Ovary (tissue), 9 donors: ENCODE measurements around the gene MMP28. TPM values are rescaled to one million over a fixed set of nuclear protein-coding genes. Genes with fewer than 3 reads are reported as not detected.
A peak's percentile ranks its signal among the peaks of the same experiment; 100 is the strongest.

Experiments
- DNase-seq, 5 donors: peaks; one replicate each; pipeline ENCODE4 v3.0.0-alpha.2; 2019 to 2020
- H3K27ac ChIP-seq, 2 donors: fragments of 200-600 bp; one replicate each; pipeline versions ENCODE4 v1.5.1 to v1.8.0; 2019 to 2022
- H3K27me3 ChIP-seq: fragments of 200-600 bp; one replicate; pipeline ENCODE4 v1.8.0; 2022
- H3K36me3 ChIP-seq: fragments of 200-600 bp; sonication (generic); one replicate; pipeline ENCODE4 v1.5.1; 2019
- H3K4me1 ChIP-seq: one replicate; pipeline ENCODE4 v1.8.1; 2013; ENCODE audit warnings: mild to moderate bottlenecking, moderate library complexity; ENCODE audit not compliant: insufficient read depth
- H3K4me3 ChIP-seq: fragments of 200-600 bp; sonication (generic); one replicate; pipeline ENCODE4 v1.5.1; 2017
- H3K9me3 ChIP-seq, 2 donors: fragments of 200-600 bp in 1 of 2; sonication (generic) in 1 of 2; one replicate each; pipeline versions ENCODE4 v1.5.1 to v1.8.1; 2013 to 2019; ENCODE audit warnings: mild to moderate bottlenecking in 1 of 2, moderate library complexity in 1 of 2
- CTCF ChIP-seq, 3 donors: fragments of 450-650 bp in 2 of 3; fragments of 200-600 bp in 1 of 3; IDR thresholded peaks; one replicate each; pipeline versions ENCODE4 v1.5.1 to v1.8.0; 2016 to 2022; ENCODE audit warnings: antibody characterized with exemption in 3 of 3, mild to moderate bottlenecking in 1 of 3
- EP300 ChIP-seq: sonication (generic); formaldehyde crosslinking; IDR thresholded peaks from one replicate; pipeline ENCODE4 v1.6.1; 2017; ENCODE audit warnings: antibody characterized with exemption
- POLR2A ChIP-seq: fragments of 450-650 bp; IDR thresholded peaks from one replicate; pipeline ENCODE4 v1.6.1; 2017; ENCODE audit warnings: antibody characterized with exemption, mild to moderate bottlenecking, moderate library complexity
- WGBS, 3 donors: extraction: QIAGEN DNeasy Blood & Tissue Kit in 1 of 3; methylation state at CpG; one replicate each; pipeline versions ENCODE4 v1.1.5 to v1.1.7; 2013 to 2017; 5-methylcytosine and 5-hydroxymethylcytosine counted together
- intact Hi-C, 4 donors: fragments of 100-400 bp; cut with DNase I; formaldehyde crosslinking; loops; one replicate each; pipeline versions ENCODE4 v1.11.0 to v1.15.1; 2022 to 2023
- polyA plus RNA-seq, 2 donors: library from polyadenylated mRNA; stranded (reverse); fragments of 200-250 nt in 1 of 2; fragments of 350-450 nt in 1 of 2; fragmentation: Illumina TruSeq in 1 of 2; extraction: RNeasy Lipid Tissue Mini Kit (QIAGEN cat#74804) in 1 of 2; gene quantifications; one replicate each; pipeline ENCODE4 v1.2.3, GENCODE V29; 2013 to 2014
- total RNA-seq, 7 donors: library from RNA; depleted of rRNA in 2 of 7; stranded (reverse); fragments of >200 nt in 2 of 7; fragmentation: NEBNext Ultra II Directional in 3 of 7; extraction: Animal tissue kit (Norgen Biotek cat#: 25700) in 3 of 7; gene quantifications; one replicate each; pipeline versions ENCODE4 v1.1.0 to v1.2.4, GENCODE V29; 2016 to 2023
- donor health status: DM: no; HTN: no; CAD: no; lungs with moderate emphysema.
- donor health status: DM: no; HTN: no; CAD: no.
- donor health status: Bipolar disorder and iron deficiency.
- donor health status: DM: yes; HTN: yes; CAD: no.
- donor health status: DM: no; HTN: no; CAD: no.
- donor health status: DM: yes; HTN: yes; CAD: no.

The MMP28 gene
- total and polyA plus RNA-seq, 9 donors = 0.25 to 33.3 (median 3.5) TPM

GRCh38 chr17:35717475-35717874 lies 78.0 kb downstream of the MMP28 start:
- no peaks in the 10 kb centered on the region for H3K27me3 ChIP-seq
- no peak overlapping the region for H3K27ac ChIP-seq
- no peaks in the 10 kb centered on the region for H3K9me3 ChIP-seq
- TF ChIP-seq CTCF (IDR thresholded peaks at IDR 0.05) (no peak), POLR2A (no peak), EP300 (no peak)
- H3K4me3 ChIP-seq = no peak overlapping the region
- DNase-seq = no peak
- peaks cover 11% of the 10 kb centered on the region for H3K4me1 ChIP-seq
- no peaks in the 10 kb centered on the region for H3K36me3 ChIP-seq
- 42 to 62% (median 45%) methylated on average over 2 of the region's 2 CpGs for WGBS, 3 donors
- intact Hi-C loops = no loop called here

GRCh38 chr17:35716897-35717465 lies 78.5 kb downstream of the MMP28 start:
- Histone ChIP-seq H3K36me3 (no peaks in the 10 kb centered on the region), H3K4me1 (peaks cover 11% of the 10 kb centered on the region)
- intact Hi-C loops = no loop called here

GRCh38 chr17:35716173-35716572 lies 79.3 kb downstream of the MMP28 start:
- H3K9me3 ChIP-seq = no peaks in the 10 kb centered on the region
- H3K27me3 ChIP-seq = no peaks in the 10 kb centered on the region
- peaks cover 11% of the 10 kb centered on the region for H3K4me1 ChIP-seq
- intact Hi-C loops = no loop called here
- H3K36me3 ChIP-seq = no peaks in the 10 kb centered on the region
- TF ChIP-seq EP300 (no peak), CTCF (IDR thresholded peaks at IDR 0.05) (no peak), POLR2A (no peak)
- no peak for DNase-seq
- H3K4me3 ChIP-seq = no peak overlapping the region
- WGBS, 3 donors = 66 to 79% (median 76%) methylated on average over 3 of the region's 3 CpGs
- no peak overlapping the region for H3K27ac ChIP-seq

More at GRCh38 chr17:35716897-35717465, 78.5 kb downstream of the MMP28 start:
- 34 to 49% (median 45%) methylated on average over 4 of the region's 4 CpGs for WGBS, 3 donors
- TF ChIP-seq CTCF (IDR thresholded peaks at IDR 0.05) = no peak
- TF ChIP-seq EP300 = peak; percentile 58
- no peak for TF ChIP-seq POLR2A
- H3K27ac ChIP-seq = no peak overlapping the region
- no peaks in the 10 kb centered on the region for H3K27me3 ChIP-seq
- H3K4me3 ChIP-seq = no peak overlapping the region
- peak in 1 of 5 donors; percentile 42 for DNase-seq
- H3K9me3 ChIP-seq = no peaks in the 10 kb centered on the region

Other genes starting within 250 kb of the MMP28 start
- gene SLFN14, start 234.8 kb downstream of the MMP28 start, total RNA-seq = not detected
- not detected for gene SLFN14, start 234.8 kb downstream of the MMP28 start, polyA plus RNA-seq
- 1 to 10 TPM; 4.0 to 9.3 (median 6.5) TPM for gene PEX12, start 217.1 kb downstream of the MMP28 start, total RNA-seq
- 1 to 10 TPM; 6.2 to 9.8 TPM for gene PEX12, start 217.1 kb downstream of the MMP28 start, polyA plus RNA-seq
- 100 to 1,000 TPM in 5 of 7 donors, 10 to 100 TPM in 2; 48.3 to 170 (median 139) TPM for gene AP2B1, start 208.3 kb downstream of the MMP28 start, total RNA-seq
- 100 to 1,000 TPM in 1 of 2 donors, 10 to 100 TPM in 1; 42.6 to 164 TPM for gene AP2B1, start 208.3 kb downstream of the MMP28 start, polyA plus RNA-seq
- gene RASL10B, start 64.0 kb downstream of the MMP28 start, total RNA-seq = 10 to 100 TPM in 1 of 7 donors, 1 to 10 TPM in 6; 5.1 to 14.8 (median 6.7) TPM
- gene RASL10B, start 64.0 kb downstream of the MMP28 start, polyA plus RNA-seq = 1 to 10 TPM; 2.3 to 4.8 TPM
- gene GAS2L2, start 42.4 kb downstream of the MMP28 start, total RNA-seq = 1 to 10 TPM in 2 of 7 donors, under 1 TPM in 3, not detected in 2; 0.37 to 9.0 (median 0.62) TPM
- under 1 TPM in 1 of 2 donors, not detected in 1; 0.02 TPM for gene GAS2L2, start 42.4 kb downstream of the MMP28 start, polyA plus RNA-seq
- gene C17orf50, start 34.8 kb downstream of the MMP28 start, total RNA-seq = not detected
- not detected for gene C17orf50, start 34.8 kb downstream of the MMP28 start, polyA plus RNA-seq
- 100 to 1,000 TPM in 5 of 7 donors, 10 to 100 TPM in 2; 30.2 to 162 (median 126) TPM for gene TAF15, start 13.8 kb upstream of the MMP28 start, total RNA-seq
- gene TAF15, start 13.8 kb upstream of the MMP28 start, polyA plus RNA-seq = 100 to 1,000 TPM in 1 of 2 donors, 10 to 100 TPM in 1; 88.9 to 223 TPM
- not detected for gene HEATR9, start 73.2 kb upstream of the MMP28 start, total RNA-seq
- gene HEATR9, start 73.2 kb upstream of the MMP28 start, polyA plus RNA-seq = under 1 TPM in 1 of 2 donors, not detected in 1; 0.18 TPM
- gene CCL5, start 84.7 kb upstream of the MMP28 start, total RNA-seq = 1 to 10 TPM in 6 of 7 donors, under 1 TPM in 1; 0.28 to 3.9 (median 2.1) TPM
- gene CCL5, start 84.7 kb upstream of the MMP28 start, polyA plus RNA-seq = 10 to 100 TPM in 1 of 2 donors, 1 to 10 TPM in 1; 2.1 to 44.5 TPM
- not detected for gene RDM1, start 135.1 kb upstream of the MMP28 start, total RNA-seq
- under 1 TPM in 1 of 2 donors, not detected in 1; 0.33 TPM for gene RDM1, start 135.1 kb upstream of the MMP28 start, polyA plus RNA-seq
- gene LYZL6, start 148.1 kb upstream of the MMP28 start, total RNA-seq = not detected
- gene LYZL6, start 148.1 kb upstream of the MMP28 start, polyA plus RNA-seq = not detected
- gene CCL16, start 185.9 kb upstream of the MMP28 start, total RNA-seq = under 1 TPM in 2 of 7 donors, not detected in 5; 0.11 to 0.26 TPM
- under 1 TPM; 0.17 to 0.90 TPM for gene CCL16, start 185.9 kb upstream of the MMP28 start, polyA plus RNA-seq
- gene CCL14, start 191.1 kb upstream of the MMP28 start, total RNA-seq = 10 to 100 TPM in 4 of 7 donors, 1 to 10 TPM in 3; 3.3 to 64.8 (median 11.7) TPM
- gene CCL14, start 191.1 kb upstream of the MMP28 start, polyA plus RNA-seq = 100 to 1,000 TPM in 1 of 2 donors, 10 to 100 TPM in 1; 37.4 to 411 TPM
- under 1 TPM in 1 of 7 donors, not detected in 6; 0.48 TPM for gene CCL15, start 205.9 kb upstream of the MMP28 start, total RNA-seq
- gene CCL15, start 205.9 kb upstream of the MMP28 start, polyA plus RNA-seq = not detected
- gene CCL23, start 222.3 kb upstream of the MMP28 start, total RNA-seq = 1 to 10 TPM in 3 of 7 donors, under 1 TPM in 2, not detected in 2; 0.81 to 9.2 (median 2.3) TPM
- gene CCL23, start 222.3 kb upstream of the MMP28 start, polyA plus RNA-seq = 1 to 10 TPM; 3.7 to 3.9 TPM